ENCODE data around the gene UNC93B1.

The UNC93B1 gene

DNA sequence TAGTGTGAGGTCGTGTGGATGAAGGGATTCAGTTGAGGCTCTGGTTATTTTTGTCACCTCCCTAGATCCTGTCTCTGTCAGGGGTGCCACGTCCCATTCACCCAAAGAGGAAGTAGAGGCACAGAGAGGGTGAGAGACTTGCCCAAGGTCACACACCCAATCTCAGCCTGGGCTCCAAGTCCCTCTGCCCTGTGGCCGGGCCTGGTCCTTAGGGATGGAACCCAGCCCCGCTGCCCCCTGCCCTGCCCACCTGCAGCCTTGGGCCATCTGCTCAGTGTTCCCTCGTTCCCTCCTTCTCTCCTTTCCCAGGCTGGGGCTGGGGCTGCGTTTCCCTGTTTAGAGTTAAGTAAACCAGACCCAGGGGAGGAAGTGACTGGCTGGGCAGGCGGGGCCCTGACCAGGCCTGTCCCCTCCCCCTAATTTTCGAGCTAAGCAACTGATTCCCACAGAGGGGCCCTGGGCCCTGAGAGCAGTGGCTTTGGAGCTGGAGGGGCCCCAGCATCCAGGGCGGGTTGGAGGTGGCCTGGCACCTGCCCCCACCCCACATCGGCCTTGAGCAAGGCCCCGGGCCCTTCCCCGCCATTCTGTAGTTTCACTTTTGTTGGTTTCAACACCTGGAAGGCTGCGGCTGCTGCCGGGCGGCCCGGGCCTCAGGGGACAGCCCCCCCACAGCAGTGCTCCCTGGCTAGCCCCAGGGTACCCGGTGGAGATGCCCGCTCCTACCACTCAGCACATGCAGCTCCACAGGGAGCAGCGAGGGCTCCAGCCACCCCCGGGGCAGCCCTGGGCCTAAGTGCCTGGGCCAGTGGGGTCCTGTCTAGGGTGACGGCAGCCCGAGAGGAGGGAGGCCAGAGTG, 36.4 kb upstream of the UNC93B1 start:
- peak; percentile 80 to 83 for DNase-seq (ENCODE audit: low read depth in 2 of 2)
- TF ChIP-seq, protein P1, sequence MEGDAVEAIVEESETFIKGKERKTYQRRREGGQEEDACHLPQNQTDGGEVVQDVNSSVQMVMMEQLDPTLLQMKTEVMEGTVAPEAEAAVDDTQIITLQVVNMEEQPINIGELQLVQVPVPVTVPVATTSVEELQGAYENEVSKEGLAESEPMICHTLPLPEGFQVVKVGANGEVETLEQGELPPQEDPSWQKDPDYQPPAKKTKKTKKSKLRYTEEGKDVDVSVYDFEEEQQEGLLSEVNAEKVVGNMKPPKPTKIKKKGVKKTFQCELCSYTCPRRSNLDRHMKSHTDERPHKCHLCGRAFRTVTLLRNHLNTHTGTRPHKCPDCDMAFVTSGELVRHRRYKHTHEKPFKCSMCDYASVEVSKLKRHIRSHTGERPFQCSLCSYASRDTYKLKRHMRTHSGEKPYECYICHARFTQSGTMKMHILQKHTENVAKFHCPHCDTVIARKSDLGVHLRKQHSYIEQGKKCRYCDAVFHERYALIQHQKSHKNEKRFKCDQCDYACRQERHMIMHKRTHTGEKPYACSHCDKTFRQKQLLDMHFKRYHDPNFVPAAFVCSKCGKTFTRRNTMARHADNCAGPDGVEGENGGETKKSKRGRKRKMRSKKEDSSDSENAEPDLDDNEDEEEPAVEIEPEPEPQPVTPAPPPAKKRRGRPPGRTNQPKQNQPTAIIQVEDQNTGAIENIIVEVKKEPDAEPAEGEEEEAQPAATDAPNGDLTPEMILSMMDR (IDR thresholded peaks at IDR 0.05; ENCODE audit: low read depth, low read length), result no peak
- peak overlapping the region; percentile 77 to 80 for H3K4me3 ChIP-seq (replicated peaks in 1 of 2; ENCODE audit: low read depth in 2 of 2, low read length in 2 of 2)

DNA sequence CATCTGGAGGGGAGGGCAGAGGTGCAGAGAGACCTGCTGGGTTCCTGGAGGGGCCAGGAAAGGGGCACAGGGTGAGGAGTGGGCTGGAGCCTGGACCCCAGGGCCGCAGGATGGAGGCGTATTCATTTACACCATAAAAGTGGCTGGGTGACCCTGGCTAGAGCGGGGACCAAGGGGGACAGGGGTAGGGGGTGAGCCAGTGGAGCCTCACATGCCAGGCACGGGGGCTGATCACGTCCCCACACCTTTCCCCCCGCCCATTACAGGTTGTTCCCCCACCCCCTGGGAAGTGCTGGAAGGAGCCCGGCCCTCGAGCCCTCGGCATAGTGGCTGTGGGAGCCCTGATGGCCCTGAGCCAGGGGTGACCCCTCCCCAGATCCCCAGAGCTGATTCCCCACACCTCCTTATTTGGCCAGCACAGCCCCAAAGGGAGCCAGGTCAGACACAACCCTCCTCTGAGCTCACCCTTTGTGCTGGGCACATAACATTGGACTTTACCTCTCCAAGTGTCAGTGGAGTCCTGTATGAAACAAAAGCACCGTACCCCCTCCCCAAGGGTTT, 35.7 kb upstream of the UNC93B1 start:
- TF ChIP-seq, protein P1 (IDR thresholded peaks at IDR 0.05; ENCODE audit: low read depth, low read length), result no peak
- H3K4me3 ChIP-seq (replicated peaks in 1 of 2; ENCODE audit: low read depth in 2 of 2, low read length in 2 of 2), result peak overlapping the region; percentile 77 to 80
- no peak for DNase-seq (ENCODE audit: low read depth in 2 of 2)

- TF ChIP-seq, protein P1 (IDR thresholded peaks at IDR 0.05; ENCODE audit: low read depth, low read length), result no peak
- peak within 1 kb of the TSS; percentile 77 to 80 for H3K4me3 ChIP-seq (replicated peaks in 1 of 2; ENCODE audit: low read depth in 2 of 2, low read length in 2 of 2)
- DNase-seq (ENCODE audit: low read depth in 2 of 2), result peak; percentile 78 to 89
Measured at GRCh38 chr11:68038718-68039525, 35.0 kb upstream of the UNC93B1 start, which contains the start of gene TCIRG1. Gene TCIRG1, plus strand, starts transcription at chr11:68039025. Its CDS starts 2,247 bp downstream, at chr11:68041272.

- no peak for DNase-seq (ENCODE audit: low read depth in 2 of 2)
- peak overlapping the region; percentile 77 to 80 for H3K4me3 ChIP-seq (replicated peaks in 1 of 2; ENCODE audit: low read depth in 2 of 2, low read length in 2 of 2)
- TF ChIP-seq, protein P1 (IDR thresholded peaks at IDR 0.05; ENCODE audit: low read depth, low read length), result no peak
Measured at GRCh38 chr11:68038226-68038717, 34.4 kb upstream of the UNC93B1 start.

GRCh38 chr11:68037411-68038225, 33.7 kb upstream of the UNC93B1 start:
- TF ChIP-seq, protein P1 (IDR thresholded peaks at IDR 0.05; ENCODE audit: low read depth, low read length), result no peak
- H3K4me3 ChIP-seq (replicated peaks in 1 of 2; ENCODE audit: low read depth in 2 of 2, low read length in 2 of 2), result no peak overlapping the region

More at GRCh38 chr11:68037411-68038225, 33.7 kb upstream of the UNC93B1 start:
- no peak for DNase-seq (ENCODE audit: low read depth in 2 of 2)

All from cardiac fibroblast (primary cell).